GM12891 (cell line): ENCODE results near the gene RSPH3. TPM values are rescaled to one million over a fixed set of nuclear protein-coding genes. Genes with fewer than 3 reads are reported as not detected.

Experiments used
- DNase-seq: peaks from one replicate; pipeline ENCODE4 v3.0.0; 2011; ENCODE audit warnings: low spot score; ENCODE audit not compliant: insufficient read length
- FAIRE-seq: peaks from 2 replicates; lab custom pipeline; 2011; peaks lifted over from hg19 to GRCh38; lab: Jason Lieb, UNC
- PAX5 ChIP-seq: IDR thresholded peaks from 2 replicates; pipeline ENCODE4 v1.6.1; 2011; ENCODE audit warnings: low read length, moderate library complexity, mild to moderate bottlenecking; ENCODE audit not compliant: insufficient read depth, severe bottlenecking
- POLR2A ChIP-seq: IDR thresholded peaks from 2 replicates; pipeline ENCODE4 v1.6.1; 2011; ENCODE audit warnings: low read depth, low read length, control low read depth
- POLR2AphosphoS5 ChIP-seq: IDR thresholded peaks from 2 replicates; pipeline ENCODE4 v1.6.1; 2011; ENCODE audit warnings: low read depth, low read length, control low read depth
- POU2F2 ChIP-seq: IDR thresholded peaks from 2 replicates; pipeline ENCODE4 v1.6.1; 2011; ENCODE audit warnings: low read depth, mild to moderate bottlenecking, control low read depth, low read length, moderate library complexity
- SPI1 ChIP-seq: IDR thresholded peaks from 2 replicates; pipeline ENCODE4 v1.6.1; 2011; ENCODE audit warnings: low read depth, low read length, control low read depth
- TAF1 ChIP-seq: IDR thresholded peaks from 2 replicates; pipeline ENCODE4 v1.6.1; 2011; ENCODE audit warnings: low read depth, low read length, control low read depth
- polyA plus RNA-seq: library from polyadenylated mRNA; unstranded; fragments of >200 nt; gene quantifications from one replicate; pipeline ENCODE4 v1.2.1, GENCODE V29; 2012; ENCODE audit warnings: low read depth, missing spikeins, inconsistent platforms; ENCODE audit not compliant: missing spikeins

Gene RSPH3
- polyA plus RNA-seq, result 1.6 TPM

GRCh38 chr6:158999666-159000403, at the start of gene RSPH3:
Gene RSPH3 (minus strand): TSS chr6:159000202. CDS start chr6:158999550, 652 bp downstream.
- FAIRE-seq (peak; percentile 94), DNase-seq (peak; percentile 93)
- TF ChIP-seq POLR2A, result peak; percentile 79
- no peak for TF ChIP-seq POU2F2
- peak; percentile 67 for TF ChIP-seq PAX5
- peak; percentile 42; the same call in 1 of the 2 replicates for TF ChIP-seq SPI1
- peak; percentile 58 for TF ChIP-seq TAF1
- peak; percentile 77 for TF ChIP-seq POLR2AphosphoS5

- no peak for FAIRE-seq
- TF ChIP-seq TAF1 (no peak), POLR2A (no peak), POLR2AphosphoS5 (no peak), SPI1 (no peak), PAX5 (no peak), POU2F2 (no peak)
- no peak for DNase-seq
Measured at GRCh38 chr6:159047891-159048685, 48.1 kb upstream of the RSPH3 start.

- no peak for FAIRE-seq
Measured at GRCh38 chr6:159045801-159046200, 45.8 kb upstream of the RSPH3 start.

GRCh38 chr6:159044899-159045727, 45.1 kb upstream of the RSPH3 start, which contains the start of gene TAGAP:
Gene TAGAP (minus strand): TSS chr6:159044991. CDS start chr6:159044146, 845 bp downstream.
- DNase-seq (peak; percentile 39), FAIRE-seq (peak; percentile 82)
- TF ChIP-seq SPI1 (peak; percentile 86), POU2F2 (peak; percentile 77; the same call in 1 of the 2 replicates), TAF1 (peak; percentile 72), POLR2A (peak; percentile 74; the same call in 1 of the 2 replicates), POLR2AphosphoS5 (peak; percentile 77; the same call in 1 of the 2 replicates), PAX5 (no peak)

More at GRCh38 chr6:159045801-159046200, 45.8 kb upstream of the RSPH3 start:
- no peak for DNase-seq
- TF ChIP-seq SPI1 (0 out of 2 replicates have a peak, but pooled peaks have one; percentile 11), POLR2AphosphoS5 (no peak)

GRCh38 chr6:159043947-159044346, 43.9 kb upstream of the RSPH3 start:
- no peak for DNase-seq
- FAIRE-seq, result peak; percentile 41

GRCh38 chr6:159043251-159043650, 43.2 kb upstream of the RSPH3 start:
- FAIRE-seq (no peak), DNase-seq (no peak)

More at GRCh38 chr6:159043947-159044346, 43.9 kb upstream of the RSPH3 start:
- no peak for TF ChIP-seq PAX5
- no peak for TF ChIP-seq POU2F2
- TF ChIP-seq TAF1, result no peak
- no peak for TF ChIP-seq POLR2AphosphoS5
- no peak for TF ChIP-seq SPI1
- no peak for TF ChIP-seq POLR2A

GRCh38 chr6:159042826-159043181, 42.8 kb upstream of the RSPH3 start:
- TF ChIP-seq POU2F2, result no peak
- FAIRE-seq (no peak), DNase-seq (no peak)

More at GRCh38 chr6:159043251-159043650, 43.2 kb upstream of the RSPH3 start:
- TF ChIP-seq POLR2AphosphoS5 (no peak), POLR2A (no peak), SPI1 (no peak), TAF1 (no peak), PAX5 (no peak)

- FAIRE-seq (peak; percentile 95), DNase-seq (no peak)
- TF ChIP-seq POU2F2, result no peak
- peak; percentile 80 for TF ChIP-seq SPI1
- no peak for TF ChIP-seq POLR2AphosphoS5
Measured at GRCh38 chr6:159042003-159042825, 42.2 kb upstream of the RSPH3 start.
